Measurements from ENCODE around the gene PRDM11.

PRDM11 gene

GRCh38 chr11:45178223-45178622 lies 31.8 kb downstream of the PRDM11 start:
- DNase-seq, result no peak

GRCh38 chr11:45178890-45179671 lies 32.6 kb downstream of the PRDM11 start:
- no peak for DNase-seq

GRCh38 chr11:45179686-45180178 lies 33.3 kb downstream of the PRDM11 start:
- no peak for DNase-seq

GRCh38 chr11:45180179-45180847 lies 33.9 kb downstream of the PRDM11 start:
- no peak for DNase-seq

GRCh38 chr11:45180848-45181192 lies 34.4 kb downstream of the PRDM11 start:
- DNase-seq, result no peak

GRCh38 chr11:45181193-45181888 lies 34.9 kb downstream of the PRDM11 start:
- DNase-seq, result no peak

- DNase-seq, result no peak
Observed at GRCh38 chr11:45181889-45182550, 35.6 kb downstream of the PRDM11 start.

- DNase-seq, result no peak
Observed at GRCh38 chr11:45182902-45183301, 36.5 kb downstream of the PRDM11 start.

GRCh38 chr11:45184640-45185039 lies 38.2 kb downstream of the PRDM11 start:
- DNase-seq, result no peak

- DNase-seq, result no peak
Observed at GRCh38 chr11:45185228-45185729, 38.8 kb downstream of the PRDM11 start.

- no peak for DNase-seq
Observed at GRCh38 chr11:45187375-45187774, 40.9 kb downstream of the PRDM11 start.

- no peak for DNase-seq
Observed at GRCh38 chr11:45188127-45188526, 41.7 kb downstream of the PRDM11 start.

GRCh38 chr11:45189230-45189629 lies 42.8 kb downstream of the PRDM11 start:
- DNase-seq, result no peak

GRCh38 chr11:45193695-45194094 lies 47.3 kb downstream of the PRDM11 start:
- DNase-seq, result no peak

GRCh38 chr11:45204761-45205160 lies 58.3 kb downstream of the PRDM11 start:
- DNase-seq, result no peak

- no peak for DNase-seq
Observed at GRCh38 chr11:45205978-45206377, 59.5 kb downstream of the PRDM11 start.

GRCh38 chr11:45208135-45208534 lies 61.7 kb downstream of the PRDM11 start:
- no peak for DNase-seq

- DNase-seq, result no peak
Observed at GRCh38 chr11:45209000-45209879, 62.8 kb downstream of the PRDM11 start.

- DNase-seq, result no peak
Observed at GRCh38 chr11:45209891-45210699, 63.7 kb downstream of the PRDM11 start.

- DNase-seq, result no peak
Observed at GRCh38 chr11:45210846-45211245, 64.4 kb downstream of the PRDM11 start.

- no peak for DNase-seq
Observed at GRCh38 chr11:45211732-45212131, 65.3 kb downstream of the PRDM11 start.

Data from NCI-H1417 treated with DMSO at 0.1 percent for 48 hours (cell line).